B cell (primary cell): Measurements from ENCODE around the gene TNFRSF25.
"Not testable (repeated sequence)": the region's sequence is repeated elsewhere in the genome, so short reads cannot be mapped to it uniquely, and the experiment has no call there.

Experiments
- CTCF ChIP-seq: fragments of 200-600 bp; IDR thresholded peaks from one replicate; pipeline ENCODE4 v1.8.0; 2022; ENCODE audit warnings: antibody characterized with exemption, mild to moderate bottlenecking
- EZH2 ChIP-seq: IDR thresholded peaks from 2 replicates; pipeline ENCODE4 v1.6.1; 2012; ENCODE audit warnings: borderline replicate concordance, low read depth, mild to moderate bottlenecking, moderate library complexity, low read length; ENCODE audit not compliant: insufficient read depth, poor library complexity, severe bottlenecking

GRCh38 chr1:6455752-6456520, 10.0 kb downstream of the TNFRSF25 start:
- not testable (repeated sequence) for TF ChIP-seq CTCF, EZH2
